GM12891 (cell line): ENCODE measurements around the gene INSRR.

ENCODE experiments used
- POLR2A ChIP-seq: IDR thresholded peaks from 2 replicates; pipeline ENCODE4 v1.6.1; 2011; ENCODE audit warnings: low read depth, low read length, control low read depth
- POLR2AphosphoS5 ChIP-seq: IDR thresholded peaks from 2 replicates; pipeline ENCODE4 v1.6.1; 2011; ENCODE audit warnings: low read depth, low read length, control low read depth
- POU2F2 ChIP-seq: IDR thresholded peaks from 2 replicates; pipeline ENCODE4 v1.6.1; 2011; ENCODE audit warnings: low read depth, mild to moderate bottlenecking, control low read depth, low read length, moderate library complexity
- SPI1 ChIP-seq: IDR thresholded peaks from 2 replicates; pipeline ENCODE4 v1.6.1; 2011; ENCODE audit warnings: low read depth, low read length, control low read depth
- TAF1 ChIP-seq: IDR thresholded peaks from 2 replicates; pipeline ENCODE4 v1.6.1; 2011; ENCODE audit warnings: low read depth, low read length, control low read depth

GRCh38 chr1:156826630-156827029 lies 32.3 kb downstream of the INSRR start:
- no peak for TF ChIP-seq POLR2A
- TF ChIP-seq TAF1, result no peak
- no peak for TF ChIP-seq POLR2AphosphoS5
- no peak for TF ChIP-seq SPI1
- no peak for TF ChIP-seq POU2F2
